H9 (cell line): ENCODE results near the gene EMX2. TPM values are rescaled to one million over a fixed set of nuclear protein-coding genes. Genes with fewer than 3 reads are reported as not detected.

Experiments
- DNase-seq: peaks from one replicate; pipeline ENCODE4 v3.0.0-alpha.2; 2017
- H2AFZ ChIP-seq: one replicate; pipeline ENCODE4 v1.6.1; 2013; ENCODE audit warnings: mild to moderate bottlenecking, low read length, control low read depth, moderate library complexity
- H2AK5ac ChIP-seq: 2 replicates; pipeline ENCODE4 v1.6.1; 2013; ENCODE audit warnings: low read length, control low read depth, mixed read lengths; ENCODE audit not compliant: insufficient read length
- H2BK120ac ChIP-seq: one replicate; pipeline ENCODE4 v1.6.1; 2013; ENCODE audit warnings: low read depth, mild to moderate bottlenecking, low read length, control low read depth, inconsistent platforms; ENCODE audit not compliant: poor library complexity, severe bottlenecking
- H2BK12ac ChIP-seq: 2 replicates; pipeline ENCODE4 v1.6.1; 2013; ENCODE audit warnings: low read length, control low read depth, mixed read lengths, low read depth; ENCODE audit not compliant: insufficient read length
- H2BK15ac ChIP-seq: 2 replicates; pipeline ENCODE4 v1.6.1; 2013; ENCODE audit warnings: low read depth, low read length, control low read depth
- H2BK20ac ChIP-seq: one replicate; pipeline ENCODE4 v1.6.1; 2013; ENCODE audit warnings: low read depth, mild to moderate bottlenecking, low read length, control low read depth, inconsistent platforms; ENCODE audit not compliant: poor library complexity, severe bottlenecking
- H2BK5ac ChIP-seq: 2 replicates; pipeline ENCODE4 v1.6.1; 2013; ENCODE audit warnings: low read length, control low read depth, mixed read lengths; ENCODE audit not compliant: insufficient read length
- H3K14ac ChIP-seq: 2 replicates; pipeline ENCODE4 v1.6.1; 2013; ENCODE audit warnings: low read length, control low read depth; ENCODE audit not compliant: insufficient read depth
- H3K18ac ChIP-seq: 2 replicates; pipeline ENCODE4 v1.6.1; 2013; ENCODE audit warnings: low read depth, mild to moderate bottlenecking, mixed read lengths, low read length, control low read depth; ENCODE audit not compliant: insufficient read length
- H3K23ac ChIP-seq: 2 replicates; pipeline ENCODE4 v1.6.1; 2013; ENCODE audit warnings: low read length, control low read depth, mixed read lengths, low read depth; ENCODE audit not compliant: insufficient read length
- H3K23me2 ChIP-seq: 2 replicates; pipeline ENCODE4 v1.6.1; 2013; ENCODE audit warnings: low read depth, mild to moderate bottlenecking, mixed read lengths, low read length, control low read depth; ENCODE audit not compliant: insufficient read length, poor library complexity, severe bottlenecking
- H3K27ac ChIP-seq: 2 replicates; pipeline ENCODE4 v1.5.1; 2013; ENCODE audit warnings: low read length, control low read depth, mixed read lengths, low read depth; ENCODE audit not compliant: insufficient read length
- H3K27me3 ChIP-seq: 2 replicates; pipeline ENCODE4 v1.6.1; 2013; ENCODE audit warnings: low read length, control low read depth, inconsistent platforms; ENCODE audit not compliant: insufficient read depth
- H3K4ac ChIP-seq: 2 replicates; pipeline ENCODE4 v1.6.1; 2013; ENCODE audit warnings: low read depth, mild to moderate bottlenecking, control low read depth, inconsistent platforms, low read length, moderate library complexity
- H3K4me1 ChIP-seq: 2 replicates; pipeline ENCODE4 v1.6.1; 2013; ENCODE audit warnings: low read length, control low read depth, inconsistent platforms; ENCODE audit not compliant: insufficient read depth
- H3K4me2 ChIP-seq: 2 replicates; pipeline ENCODE4 v1.6.1; 2013; ENCODE audit warnings: low read length, control low read depth, mixed read lengths; ENCODE audit not compliant: insufficient read length, insufficient read depth
- H3K56ac ChIP-seq: 2 replicates; pipeline ENCODE4 v1.6.1; 2013; ENCODE audit warnings: low read depth, mild to moderate bottlenecking, mixed read lengths, low read length, control low read depth; ENCODE audit not compliant: insufficient read length
- H3K79me1 ChIP-seq: 2 replicates; pipeline ENCODE4 v1.6.1; 2013; ENCODE audit warnings: low read depth, mild to moderate bottlenecking, moderate library complexity, low read length, control low read depth, inconsistent platforms; ENCODE audit not compliant: insufficient read depth, poor library complexity, severe bottlenecking
- H3K79me2 ChIP-seq: 2 replicates; pipeline ENCODE4 v1.6.1; 2013; ENCODE audit warnings: low read length, control low read depth, inconsistent platforms; ENCODE audit not compliant: insufficient read depth
- H3K9ac ChIP-seq: 2 replicates; pipeline ENCODE4 v1.6.1; 2013; ENCODE audit warnings: low read length, control low read depth, mixed read lengths; ENCODE audit not compliant: insufficient read length; ENCODE audit errors: extremely low read depth
- H3K9me3 ChIP-seq: one replicate; pipeline ENCODE4 v1.6.1; 2013; ENCODE audit warnings: low read depth, low read length, inconsistent platforms; ENCODE audit not compliant: control insufficient read depth
- H3T11ph ChIP-seq: one replicate; pipeline ENCODE4 v1.6.1; 2013; ENCODE audit warnings: mild to moderate bottlenecking, low read length, control low read depth, inconsistent platforms
- H4K20me1 ChIP-seq: one replicate; pipeline ENCODE4 v1.6.1; 2013; ENCODE audit not compliant: control insufficient read depth, insufficient read length, insufficient read depth
- H4K5ac ChIP-seq: 2 replicates; pipeline ENCODE4 v1.6.1; 2013; ENCODE audit warnings: low read depth, mild to moderate bottlenecking, mixed read lengths, low read length, control low read depth; ENCODE audit not compliant: insufficient read length
- H4K8ac ChIP-seq: replicated peaks from 2 replicates; pipeline ENCODE4 v1.6.1; 2013; ENCODE audit warnings: low read length, control low read depth, mixed read lengths, low read depth; ENCODE audit not compliant: insufficient read length
- H4K91ac ChIP-seq: 2 replicates; pipeline ENCODE4 v1.6.1; 2013; ENCODE audit warnings: low read depth, mild to moderate bottlenecking, moderate library complexity, mixed read lengths, low read length, control low read depth; ENCODE audit not compliant: insufficient read length
- H3K27ac Mint-ChIP-seq, 3 experiments: 2 replicates in 2 of 3; 3 replicates in 1 of 3; pipeline ENCODE4 v1.8.0; 2020 to 2021; ENCODE audit warnings: mixed read lengths in 3 of 3, mild to moderate bottlenecking in 1 of 3, moderate library complexity in 1 of 3
- H3K27me3 Mint-ChIP-seq: 2 replicates; pipeline ENCODE4 v1.8.0; 2021; ENCODE audit warnings: low read depth, mild to moderate bottlenecking, moderate library complexity, mixed read lengths
- H3K36me3 Mint-ChIP-seq, 3 experiments: 2 replicates in 2 of 3; 3 replicates in 1 of 3; pipeline ENCODE4 v1.8.0; 2020 to 2021; ENCODE audit warnings: low read depth in 3 of 3, mixed read lengths in 3 of 3; ENCODE audit not compliant: insufficient read depth in 1 of 3
- H3K4me1 Mint-ChIP-seq, 2 experiments: 2 replicates each; pipeline ENCODE4 v1.8.0; 2020; ENCODE audit warnings: mixed read lengths in 2 of 2
- H3K4me3 Mint-ChIP-seq, 2 experiments: 2 replicates in 1 of 2; 3 replicates in 1 of 2; pipeline ENCODE4 v1.8.0; 2020 to 2021; ENCODE audit warnings: mild to moderate bottlenecking in 2 of 2, mixed read lengths in 2 of 2, moderate library complexity in 1 of 2
- H3K9me3 Mint-ChIP-seq, 2 experiments: 2 replicates in 1 of 2; 3 replicates in 1 of 2; pipeline ENCODE4 v1.8.0; 2020; ENCODE audit warnings: mild to moderate bottlenecking in 2 of 2, mixed read lengths in 2 of 2, moderate library complexity in 1 of 2
- total RNA-seq: library from RNA; stranded (reverse); gene quantifications from 2 replicates; pipeline ENCODE4 v1.2.1, GENCODE V29; 2021
- TF ChIP-seq, protein P1 (sequence below): fragments of 200-600 bp; sonication (generic); conservative IDR thresholded peaks from 3 replicates; pipeline ENCODE4 v1.8.0; 2021; ENCODE audit warnings: antibody characterized with exemption, mild to moderate bottlenecking

EMX2 gene
- total RNA-seq, 1 experiment from 2014 or later: not detected

DNA sequence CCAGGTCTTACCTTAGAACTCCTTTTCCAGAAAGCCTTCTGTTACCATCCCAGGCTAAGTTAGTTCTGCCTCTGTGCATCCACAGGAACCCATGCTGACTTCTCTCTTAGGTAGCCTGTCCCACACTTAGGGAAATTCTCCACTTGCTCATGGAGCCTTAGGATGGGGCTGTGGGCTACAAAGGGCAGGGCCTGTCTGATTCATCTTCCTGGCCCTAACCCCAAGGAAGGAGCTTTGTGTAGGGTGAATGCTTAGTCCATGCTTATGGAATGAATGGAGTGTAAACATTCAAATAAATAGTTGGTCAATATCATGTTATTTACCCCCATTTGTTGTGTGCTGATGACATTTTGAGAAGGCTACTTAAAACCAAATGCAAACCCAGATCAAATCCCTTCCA is 54.7 kb downstream of the EMX2 start:
- no peak overlapping the region for H4K8ac ChIP-seq
- no peak overlapping the region for H3K14ac ChIP-seq
- no peak for DNase-seq
- no peak overlapping the region for H2AK5ac ChIP-seq
- H3T11ph ChIP-seq: no peak overlapping the region
- no peaks in the 10 kb centered on the region; a peak in 1 of 4 replicates for H3K4me1 Mint-ChIP-seq
- no peak overlapping the region for H3K4me2 ChIP-seq
- H3K23ac ChIP-seq: no peak overlapping the region
- no peaks in the 10 kb centered on the region for H3K9me3 ChIP-seq
- no peak overlapping the region for H2BK12ac ChIP-seq
- H2BK5ac ChIP-seq: no peak overlapping the region
- H3K18ac ChIP-seq: no peak overlapping the region
- H3K4me3 Mint-ChIP-seq: no peak overlapping the region
- TF ChIP-seq, protein P1, sequence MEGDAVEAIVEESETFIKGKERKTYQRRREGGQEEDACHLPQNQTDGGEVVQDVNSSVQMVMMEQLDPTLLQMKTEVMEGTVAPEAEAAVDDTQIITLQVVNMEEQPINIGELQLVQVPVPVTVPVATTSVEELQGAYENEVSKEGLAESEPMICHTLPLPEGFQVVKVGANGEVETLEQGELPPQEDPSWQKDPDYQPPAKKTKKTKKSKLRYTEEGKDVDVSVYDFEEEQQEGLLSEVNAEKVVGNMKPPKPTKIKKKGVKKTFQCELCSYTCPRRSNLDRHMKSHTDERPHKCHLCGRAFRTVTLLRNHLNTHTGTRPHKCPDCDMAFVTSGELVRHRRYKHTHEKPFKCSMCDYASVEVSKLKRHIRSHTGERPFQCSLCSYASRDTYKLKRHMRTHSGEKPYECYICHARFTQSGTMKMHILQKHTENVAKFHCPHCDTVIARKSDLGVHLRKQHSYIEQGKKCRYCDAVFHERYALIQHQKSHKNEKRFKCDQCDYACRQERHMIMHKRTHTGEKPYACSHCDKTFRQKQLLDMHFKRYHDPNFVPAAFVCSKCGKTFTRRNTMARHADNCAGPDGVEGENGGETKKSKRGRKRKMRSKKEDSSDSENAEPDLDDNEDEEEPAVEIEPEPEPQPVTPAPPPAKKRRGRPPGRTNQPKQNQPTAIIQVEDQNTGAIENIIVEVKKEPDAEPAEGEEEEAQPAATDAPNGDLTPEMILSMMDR: no peak
- H3K36me3 Mint-ChIP-seq: no peaks in the 10 kb centered on the region; a peak in 1 of 7 replicates
- no peak overlapping the region for H3K9ac ChIP-seq
- no peaks in the 10 kb centered on the region for H3K27me3 ChIP-seq
- no peak overlapping the region for H3K56ac ChIP-seq
- H2AFZ ChIP-seq: no peak overlapping the region
- H3K79me1 ChIP-seq: no peaks in the 10 kb centered on the region
- H4K5ac ChIP-seq: no peak overlapping the region
- no peak overlapping the region for H3K27ac Mint-ChIP-seq
- no peak overlapping the region for H3K27ac ChIP-seq
- peaks cover 10% of the 10 kb centered on the region for H3K27me3 Mint-ChIP-seq
- H3K79me2 ChIP-seq: no peaks in the 10 kb centered on the region
- no peak overlapping the region for H3K4ac ChIP-seq
- H2BK120ac ChIP-seq: no peak overlapping the region
- H3K4me1 ChIP-seq: no peaks in the 10 kb centered on the region
- H3K9me3 Mint-ChIP-seq: no peaks in the 10 kb centered on the region; a peak in 1 of 5 replicates
- no peak overlapping the region for H2BK20ac ChIP-seq
- H2BK15ac ChIP-seq: no peak overlapping the region
- H4K20me1 ChIP-seq: no peaks in the 10 kb centered on the region
- no peaks in the 10 kb centered on the region for H3K23me2 ChIP-seq
- no peak overlapping the region for H4K91ac ChIP-seq

Other genes with a start within 250 kb of the EMX2 start
- gene PDZD8, start 167.3 kb upstream of the EMX2 start, total RNA-seq: 36.0 and 38.2 TPM in 2 replicates